ENCODE results near the gene ACAD10.
"Not testable (repeated sequence)": the region's sequence is repeated elsewhere in the genome, so short reads cannot be mapped to it uniquely, and the experiment has no call there.

The ACAD10 gene

GRCh38 chr12:111685811-111686573 is at the start of gene ACAD10, which contains the start of gene BRAP:
Gene ACAD10 (plus strand): TSS chr12:111686053. CDS start chr12:111692710, 6,657 bp downstream.
Gene BRAP (minus strand): TSS chr12:111685956. CDS start chr12:111685792, 164 bp downstream.
- DNase-seq (ENCODE audit: low read depth) = peak; percentile 95

- DNase-seq (ENCODE audit: low read depth) = peak; percentile 85
Measured at GRCh38 chr12:111636209-111636945, 49.5 kb upstream of the ACAD10 start.

- DNase-seq (ENCODE audit: low read depth) = peak; percentile 18
Measured at GRCh38 chr12:111638556-111638955, 47.3 kb upstream of the ACAD10 start.

- no peak for DNase-seq (ENCODE audit: low read depth)
Measured at GRCh38 chr12:111640506-111640905, 45.3 kb upstream of the ACAD10 start.

GRCh38 chr12:111642681-111643426 is 43.0 kb upstream of the ACAD10 start:
- peak; percentile 8 for DNase-seq (ENCODE audit: low read depth)

- peak; percentile 92 for DNase-seq (ENCODE audit: low read depth)
Measured at GRCh38 chr12:111643427-111643826, 42.4 kb upstream of the ACAD10 start.

GRCh38 chr12:111645433-111645832 is 40.4 kb upstream of the ACAD10 start:
- peak; percentile 63 for DNase-seq (ENCODE audit: low read depth)

GRCh38 chr12:111650912-111651311 is 34.9 kb upstream of the ACAD10 start:
- DNase-seq (ENCODE audit: low read depth) = no peak

- DNase-seq (ENCODE audit: low read depth) = not testable (repeated sequence)
Measured at GRCh38 chr12:111652530-111652929, 33.3 kb upstream of the ACAD10 start.

GRCh38 chr12:111653596-111653995 is 32.3 kb upstream of the ACAD10 start:
- no peak for DNase-seq (ENCODE audit: low read depth)

- DNase-seq (ENCODE audit: low read depth) = no peak
Measured at GRCh38 chr12:111655356-111655755, 30.5 kb upstream of the ACAD10 start.

- DNase-seq (ENCODE audit: low read depth) = no peak
Measured at GRCh38 chr12:111656016-111656415, 29.8 kb upstream of the ACAD10 start.

GRCh38 chr12:111664499-111664898 is 21.4 kb upstream of the ACAD10 start:
- DNase-seq (ENCODE audit: low read depth) = no peak

GRCh38 chr12:111664961-111665865 is 20.6 kb upstream of the ACAD10 start:
- no peak for DNase-seq (ENCODE audit: low read depth)

- DNase-seq (ENCODE audit: low read depth) = no peak
Measured at GRCh38 chr12:111672822-111673381, 13.0 kb upstream of the ACAD10 start.

GRCh38 chr12:111673503-111673902 is 12.3 kb upstream of the ACAD10 start:
- DNase-seq (ENCODE audit: low read depth) = peak; percentile 50

- no peak for DNase-seq (ENCODE audit: low read depth)
Measured at GRCh38 chr12:111677186-111677585, 8.7 kb upstream of the ACAD10 start.

- not testable (repeated sequence) for DNase-seq (ENCODE audit: low read depth)
Measured at GRCh38 chr12:111684485-111685198, 1.2 kb upstream of the ACAD10 start.

GRCh38 chr12:111685322-111685810 is 487 bp upstream of the ACAD10 start:
- no peak for DNase-seq (ENCODE audit: low read depth)

GRCh38 chr12:111686574-111687105 is 787 bp downstream of the ACAD10 start:
- DNase-seq (ENCODE audit: low read depth) = no peak

Measured in EH (cell line).